Measurements from ENCODE around the gene PRKCZ.

DNA sequence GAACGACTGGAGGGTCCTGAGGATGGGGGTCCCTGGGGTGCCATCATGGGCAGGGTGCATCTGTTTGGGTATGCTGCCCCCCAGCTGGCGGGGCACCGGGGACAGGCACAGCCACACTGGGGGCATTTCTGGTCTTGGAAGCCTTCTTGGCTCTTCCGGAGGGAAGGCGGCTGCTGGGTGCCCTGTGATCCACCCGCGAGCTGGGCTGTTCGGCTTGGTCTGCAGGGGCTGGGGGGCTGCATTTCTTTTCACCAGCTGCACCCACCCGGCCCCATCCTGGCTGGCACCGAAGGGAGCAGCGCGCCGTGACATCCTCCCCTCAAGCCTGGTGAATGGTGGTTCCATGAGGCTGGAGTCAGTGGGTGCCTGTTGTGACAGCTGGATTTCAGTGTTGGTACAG is 132.2 kb downstream of the PRKCZ start:
- TF ChIP-seq, protein P1, sequence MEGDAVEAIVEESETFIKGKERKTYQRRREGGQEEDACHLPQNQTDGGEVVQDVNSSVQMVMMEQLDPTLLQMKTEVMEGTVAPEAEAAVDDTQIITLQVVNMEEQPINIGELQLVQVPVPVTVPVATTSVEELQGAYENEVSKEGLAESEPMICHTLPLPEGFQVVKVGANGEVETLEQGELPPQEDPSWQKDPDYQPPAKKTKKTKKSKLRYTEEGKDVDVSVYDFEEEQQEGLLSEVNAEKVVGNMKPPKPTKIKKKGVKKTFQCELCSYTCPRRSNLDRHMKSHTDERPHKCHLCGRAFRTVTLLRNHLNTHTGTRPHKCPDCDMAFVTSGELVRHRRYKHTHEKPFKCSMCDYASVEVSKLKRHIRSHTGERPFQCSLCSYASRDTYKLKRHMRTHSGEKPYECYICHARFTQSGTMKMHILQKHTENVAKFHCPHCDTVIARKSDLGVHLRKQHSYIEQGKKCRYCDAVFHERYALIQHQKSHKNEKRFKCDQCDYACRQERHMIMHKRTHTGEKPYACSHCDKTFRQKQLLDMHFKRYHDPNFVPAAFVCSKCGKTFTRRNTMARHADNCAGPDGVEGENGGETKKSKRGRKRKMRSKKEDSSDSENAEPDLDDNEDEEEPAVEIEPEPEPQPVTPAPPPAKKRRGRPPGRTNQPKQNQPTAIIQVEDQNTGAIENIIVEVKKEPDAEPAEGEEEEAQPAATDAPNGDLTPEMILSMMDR (IDR thresholded peaks at IDR 0.05), result no peak
- TF ChIP-seq POLR2AphosphoS5 (IDR thresholded peaks at IDR 0.05; ENCODE audit: insufficient read depth in 1 of 2, low read depth in 1 of 2), result no peak

All from vagina (tissue), 2 donors.